ENCODE results near the gene SLC16A2.
A peak's percentile ranks its signal among the peaks of the same experiment; 100 is the strongest.

The SLC16A2 gene

DNA sequence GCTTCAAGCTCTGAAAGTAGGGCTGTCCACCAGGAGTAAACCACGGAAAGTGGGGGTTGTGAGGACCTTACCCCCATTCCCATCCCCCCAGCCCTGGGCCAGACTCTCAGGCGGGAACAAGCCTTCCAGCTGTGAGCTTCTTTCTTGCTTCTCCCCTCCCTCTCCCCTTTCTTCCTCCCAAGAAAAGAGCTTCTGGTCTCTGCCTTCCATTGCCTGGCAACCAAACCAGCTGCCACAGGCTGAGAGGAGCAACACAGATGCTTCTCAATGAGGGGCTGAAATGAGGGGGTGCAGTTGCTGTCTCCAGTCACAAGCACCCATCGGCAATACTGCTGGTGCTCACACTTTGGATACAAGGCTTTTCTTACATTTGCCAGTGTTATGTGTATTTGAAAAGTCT is 72.5 kb downstream of the SLC16A2 start:
- in situ Hi-C loops (cut with MboI; ENCODE audit: low sequenced_read_pairs, unreplicated experiment): no loop called here
- DNase-seq (ENCODE audit: low spot score): no peak
- TF ChIP-seq, protein P1, sequence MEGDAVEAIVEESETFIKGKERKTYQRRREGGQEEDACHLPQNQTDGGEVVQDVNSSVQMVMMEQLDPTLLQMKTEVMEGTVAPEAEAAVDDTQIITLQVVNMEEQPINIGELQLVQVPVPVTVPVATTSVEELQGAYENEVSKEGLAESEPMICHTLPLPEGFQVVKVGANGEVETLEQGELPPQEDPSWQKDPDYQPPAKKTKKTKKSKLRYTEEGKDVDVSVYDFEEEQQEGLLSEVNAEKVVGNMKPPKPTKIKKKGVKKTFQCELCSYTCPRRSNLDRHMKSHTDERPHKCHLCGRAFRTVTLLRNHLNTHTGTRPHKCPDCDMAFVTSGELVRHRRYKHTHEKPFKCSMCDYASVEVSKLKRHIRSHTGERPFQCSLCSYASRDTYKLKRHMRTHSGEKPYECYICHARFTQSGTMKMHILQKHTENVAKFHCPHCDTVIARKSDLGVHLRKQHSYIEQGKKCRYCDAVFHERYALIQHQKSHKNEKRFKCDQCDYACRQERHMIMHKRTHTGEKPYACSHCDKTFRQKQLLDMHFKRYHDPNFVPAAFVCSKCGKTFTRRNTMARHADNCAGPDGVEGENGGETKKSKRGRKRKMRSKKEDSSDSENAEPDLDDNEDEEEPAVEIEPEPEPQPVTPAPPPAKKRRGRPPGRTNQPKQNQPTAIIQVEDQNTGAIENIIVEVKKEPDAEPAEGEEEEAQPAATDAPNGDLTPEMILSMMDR (IDR thresholded peaks at IDR 0.05; ENCODE audit: borderline replicate concordance, control extremely low read depth, extremely low read depth, insufficient read depth, missing control alignments): no peak

DNA sequence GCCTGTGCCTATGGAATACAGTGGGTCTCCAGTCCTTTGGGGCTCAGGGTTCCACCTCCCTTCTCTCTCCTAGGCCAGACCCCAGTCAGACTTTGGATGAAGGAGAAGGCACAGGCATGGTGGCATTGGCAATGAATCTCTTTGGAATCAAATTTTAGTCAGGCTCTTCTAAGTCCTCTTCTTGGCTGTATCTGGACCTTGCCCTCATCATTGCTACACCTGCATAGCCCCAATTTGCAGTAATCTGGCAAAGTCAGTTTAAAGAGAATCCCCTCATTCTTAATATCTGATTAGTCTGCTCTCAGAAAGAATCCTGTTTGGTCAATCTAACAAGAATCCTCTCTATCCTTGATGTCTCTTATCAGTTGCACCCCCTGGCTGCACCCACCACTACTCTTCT is 77.6 kb downstream of the SLC16A2 start:
- TF ChIP-seq, protein P1 (IDR thresholded peaks at IDR 0.05; ENCODE audit: borderline replicate concordance, control extremely low read depth, extremely low read depth, insufficient read depth, missing control alignments): no peak
- no peak for DNase-seq (ENCODE audit: low spot score)
- in situ Hi-C loops (cut with MboI; ENCODE audit: low sequenced_read_pairs, unreplicated experiment): no loop called here

DNA sequence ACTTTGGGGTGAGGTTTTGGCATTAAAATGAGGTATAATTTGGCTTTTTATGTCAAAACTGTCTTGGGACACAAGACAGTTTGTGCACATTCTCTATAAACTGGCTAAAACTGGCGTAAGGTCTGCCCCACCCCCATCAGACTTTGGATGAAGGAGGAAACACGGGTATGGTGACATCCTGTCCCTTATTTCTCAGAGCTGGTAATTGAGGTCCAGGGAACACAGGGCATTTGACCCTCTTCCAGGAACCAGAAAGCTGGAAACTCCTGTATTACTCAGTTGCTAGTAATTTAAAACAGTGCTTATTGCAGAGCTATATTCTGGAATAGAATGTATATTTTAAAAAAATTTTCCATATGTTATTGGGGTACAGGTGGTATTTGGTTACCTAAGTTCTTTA is 78.8 kb downstream of the SLC16A2 start:
- TF ChIP-seq, protein P1 (IDR thresholded peaks at IDR 0.05; ENCODE audit: borderline replicate concordance, control extremely low read depth, extremely low read depth, insufficient read depth, missing control alignments): no peak
- no peak for DNase-seq (ENCODE audit: low spot score)
- in situ Hi-C loops (cut with MboI; ENCODE audit: low sequenced_read_pairs, unreplicated experiment): no loop called here

DNA sequence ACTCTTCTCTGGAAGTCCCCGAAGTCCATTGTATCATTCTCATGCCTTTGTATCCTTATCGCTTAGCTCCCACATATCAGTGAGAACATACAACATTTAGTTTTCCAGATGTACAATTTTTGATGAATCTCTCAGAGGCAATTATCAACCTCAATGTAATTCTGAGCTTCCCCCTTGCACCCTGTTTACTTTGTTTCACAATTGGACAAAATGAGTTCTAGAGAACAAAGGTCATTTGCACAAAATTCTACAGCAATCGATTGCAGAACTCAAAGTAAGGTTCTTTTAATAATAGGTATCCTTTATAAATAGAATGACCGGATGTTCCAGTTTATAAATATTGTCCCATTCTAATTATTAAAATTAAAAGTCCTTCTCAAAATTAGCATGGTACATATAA is 79.3 kb downstream of the SLC16A2 start:
- no peak for DNase-seq (ENCODE audit: low spot score)
- in situ Hi-C loops (cut with MboI; ENCODE audit: low sequenced_read_pairs, unreplicated experiment): no loop called here

DNA sequence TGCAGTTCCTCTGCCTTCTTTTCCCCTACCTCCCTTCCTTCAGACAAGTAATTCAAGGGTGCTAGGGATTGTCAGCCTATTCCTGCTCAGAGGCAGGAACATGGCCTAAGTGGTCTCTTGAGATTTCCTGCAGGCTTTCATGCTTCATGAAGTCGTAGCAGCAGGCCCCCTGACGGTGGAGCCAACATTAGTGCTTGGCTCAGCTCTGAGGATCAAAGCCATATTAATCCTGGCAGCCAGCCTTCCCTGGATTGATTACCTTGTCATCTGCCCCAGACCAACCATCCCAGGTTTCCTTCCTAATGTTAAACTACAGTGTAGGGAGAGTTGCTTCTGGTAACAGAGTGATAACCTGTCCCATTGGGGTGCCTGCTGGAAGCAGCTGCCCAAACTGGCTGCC is 84.1 kb downstream of the SLC16A2 start:
- no peak for DNase-seq (ENCODE audit: low spot score)
- in situ Hi-C loops (cut with MboI; ENCODE audit: low sequenced_read_pairs, unreplicated experiment): no loop called here
- TF ChIP-seq, protein P1 (IDR thresholded peaks at IDR 0.05; ENCODE audit: borderline replicate concordance, control extremely low read depth, extremely low read depth, insufficient read depth, missing control alignments): no peak

More for the DNA sequence above, 79.3 kb downstream of the SLC16A2 start:
- TF ChIP-seq, protein P1 (IDR thresholded peaks at IDR 0.05; ENCODE audit: borderline replicate concordance, control extremely low read depth, extremely low read depth, insufficient read depth, missing control alignments): no peak

DNA sequence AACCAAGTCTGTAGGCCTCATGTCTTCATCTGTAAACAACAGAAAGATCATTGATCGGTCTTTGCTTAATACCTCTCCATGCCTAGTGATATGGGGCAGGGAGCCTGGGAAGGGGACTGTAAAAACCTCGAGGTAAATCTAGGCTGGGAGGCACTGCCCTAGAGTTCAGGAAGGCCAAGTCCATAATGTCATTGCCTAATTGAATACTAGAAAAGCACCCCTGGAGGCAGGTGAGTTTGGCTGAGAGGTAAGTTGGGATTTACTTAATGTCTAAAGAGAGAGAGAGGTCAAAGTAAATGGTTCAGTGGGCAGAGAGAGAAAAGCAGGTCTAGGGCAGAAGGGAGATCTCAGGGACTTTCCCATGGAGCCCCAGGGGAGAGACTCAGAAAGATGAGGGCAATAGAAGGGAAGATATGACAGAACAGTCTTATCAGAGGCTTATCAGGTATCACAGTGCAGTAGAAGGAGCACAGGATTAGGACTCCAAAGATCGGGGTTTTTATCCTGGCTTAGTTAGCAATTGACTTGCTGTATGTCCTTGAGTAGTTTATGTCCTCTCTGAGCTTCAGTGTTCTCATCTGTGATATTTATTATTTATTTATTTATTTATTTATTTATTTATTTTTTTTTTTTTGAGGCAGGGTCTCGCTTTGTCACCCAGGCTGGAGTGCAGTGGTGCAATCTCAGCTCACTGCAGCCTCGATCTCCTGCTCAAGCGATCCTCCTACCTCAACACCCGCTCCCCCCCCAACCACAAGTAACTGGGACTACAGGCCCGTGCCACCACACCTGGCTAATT is 85.2 kb downstream of the SLC16A2 start:
- in situ Hi-C loops (cut with MboI; ENCODE audit: low sequenced_read_pairs, unreplicated experiment): no loop called here
- DNase-seq (ENCODE audit: low spot score): peak; percentile 42
- TF ChIP-seq, protein P1 (IDR thresholded peaks at IDR 0.05; ENCODE audit: borderline replicate concordance, control extremely low read depth, extremely low read depth, insufficient read depth, missing control alignments): no peak
